ENCODE measurements around the gene DNAJC7.
A peak's percentile ranks its signal among the peaks of the same experiment; 100 is the strongest.

The DNAJC7 gene

GRCh38 chr17:42016941-42017865, at the start of gene DNAJC7:
TSS of gene DNAJC7 (minus strand) at chr17:42017439. CDS start at chr17:42017416, 23 bp downstream.
- peak; percentile 95 for DNase-seq (ENCODE audit: low spot score)

GRCh38 chr17:42065201-42065600, 48.0 kb upstream of the DNAJC7 start:
- DNase-seq (ENCODE audit: low spot score), result no peak

- DNase-seq (ENCODE audit: low spot score), result no peak
These were observed 45.4 kb upstream of the DNAJC7 start for GRCh38 chr17:42062681-42063080.

- no peak for DNase-seq (ENCODE audit: low spot score)
These were observed 44.6 kb upstream of the DNAJC7 start for GRCh38 chr17:42061646-42062487.

- no peak for DNase-seq (ENCODE audit: low spot score)
These were observed 43.0 kb upstream of the DNAJC7 start for GRCh38 chr17:42060231-42060630.

- DNase-seq (ENCODE audit: low spot score), result no peak
These were observed 42.6 kb upstream of the DNAJC7 start for GRCh38 chr17:42059815-42060214.

GRCh38 chr17:42058063-42058462, 40.8 kb upstream of the DNAJC7 start:
- DNase-seq (ENCODE audit: low spot score), result no peak

- DNase-seq (ENCODE audit: low spot score), result no peak
These were observed 39.4 kb upstream of the DNAJC7 start for GRCh38 chr17:42056635-42057034.

GRCh38 chr17:42055496-42055895, 38.3 kb upstream of the DNAJC7 start:
- DNase-seq (ENCODE audit: low spot score), result no peak

GRCh38 chr17:42055027-42055426, 37.8 kb upstream of the DNAJC7 start:
- DNase-seq (ENCODE audit: low spot score), result no peak

GRCh38 chr17:42053731-42054500, 36.7 kb upstream of the DNAJC7 start:
- no peak for DNase-seq (ENCODE audit: low spot score)

GRCh38 chr17:42052346-42052877, 35.2 kb upstream of the DNAJC7 start:
- no peak for DNase-seq (ENCODE audit: low spot score)

GRCh38 chr17:42051645-42052044, 34.4 kb upstream of the DNAJC7 start:
- no peak for DNase-seq (ENCODE audit: low spot score)

- no peak for DNase-seq (ENCODE audit: low spot score)
These were observed 33.8 kb upstream of the DNAJC7 start for GRCh38 chr17:42051013-42051400.

- DNase-seq (ENCODE audit: low spot score), result peak; percentile 90
These were observed 33.3 kb upstream of the DNAJC7 start, which contains the start of gene C17orf113 for GRCh38 chr17:42050393-42051012. TSS of gene C17orf113 (minus strand) at chr17:42050601. CDS start at chr17:42043376, 7,225 bp downstream.

- DNase-seq (ENCODE audit: low spot score), result peak; percentile 71
These were observed 32.7 kb upstream of the DNAJC7 start for GRCh38 chr17:42049834-42050392.

- no peak for DNase-seq (ENCODE audit: low spot score)
These were observed 30.1 kb upstream of the DNAJC7 start for GRCh38 chr17:42047343-42047742.

GRCh38 chr17:42045719-42046118, 28.5 kb upstream of the DNAJC7 start:
- DNase-seq (ENCODE audit: low spot score), result no peak

GRCh38 chr17:42042598-42043319, 25.5 kb upstream of the DNAJC7 start:
- no peak for DNase-seq (ENCODE audit: low spot score)

- DNase-seq (ENCODE audit: low spot score), result no peak
These were observed 24.4 kb upstream of the DNAJC7 start for GRCh38 chr17:42041619-42042018.

All from HuH-7 (cell line).